SK-N-DZ (cell line): ENCODE data around the gene SHISA8.

Experiments
- DNase-seq: peaks from one replicate; pipeline ENCODE4 v3.0.0-alpha.2; 2015; ENCODE audit warnings: low spot score
- small RNA-seq, 2 experiments: library from RNA; depleted of rRNA; stranded (forward); fragments of <200 nt; gene quantifications; one replicate each; pipeline ENCODE3, GENCODE V24; 2014

Gene SHISA8

DNA sequence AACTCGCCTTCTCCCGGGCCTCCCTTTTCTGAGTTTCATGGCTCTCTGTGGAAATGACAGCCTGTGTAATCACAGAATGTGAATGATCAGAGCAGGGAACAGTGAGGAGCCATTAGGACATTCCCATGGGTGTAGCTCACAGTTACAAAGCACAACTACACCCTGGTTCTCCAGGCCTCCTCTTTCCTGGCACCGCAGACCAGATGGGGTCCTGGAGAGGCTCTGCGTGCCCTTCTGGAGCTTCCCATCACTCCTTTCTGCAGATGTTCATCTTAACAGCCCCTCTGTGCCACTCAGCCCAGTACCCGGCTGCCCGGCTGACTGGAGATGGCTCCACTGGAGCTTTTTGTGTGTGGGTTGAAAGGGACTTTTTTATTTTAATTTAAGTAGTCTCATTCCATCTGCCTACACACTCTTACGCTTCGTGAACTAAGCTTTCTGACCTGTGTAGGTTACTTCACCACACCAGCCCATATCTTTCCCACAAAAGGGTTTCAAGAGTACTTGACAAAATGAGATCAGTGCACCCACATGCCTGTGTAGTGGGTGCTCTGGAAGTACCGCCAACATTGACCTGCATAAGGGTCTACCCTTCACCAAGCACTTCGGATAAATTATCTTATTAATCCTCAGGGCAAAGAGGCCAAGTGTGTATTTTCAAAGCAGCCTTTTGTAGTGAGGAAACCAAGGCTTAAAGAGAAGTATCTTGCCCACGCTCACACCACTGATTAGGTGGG is 52.2 kb downstream of the SHISA8 start:
- DNase-seq: no peak

DNA sequence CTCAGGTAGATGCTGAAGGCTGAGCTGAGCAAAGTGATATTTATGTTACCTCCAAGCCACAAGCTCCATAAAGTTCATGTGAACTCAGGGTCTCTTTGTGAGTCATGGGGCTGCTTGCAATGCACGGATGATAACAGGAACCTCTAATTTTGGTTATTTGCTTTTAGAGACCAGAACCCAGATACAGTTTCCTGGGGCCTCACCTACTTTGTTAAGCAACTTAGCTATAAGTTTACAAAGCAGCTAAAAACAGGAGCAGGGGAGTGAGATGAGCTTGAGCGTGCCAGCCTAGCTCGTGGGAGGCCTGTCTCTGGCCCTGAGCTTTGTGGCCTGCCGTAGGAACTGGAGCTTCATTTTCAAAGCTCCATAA is 52.7 kb downstream of the SHISA8 start:
- no peak for DNase-seq

Small RNA genes lying within 50 kb of the gene (small RNA-seq; reads per million reads assigned to genes)
- gene MIR33A: 0.52 to 4.1 reads per million in 2 experiments
